ENCODE data around the gene CLEC10A.
"Not testable (repeated sequence)": the region's sequence is repeated elsewhere in the genome, so short reads cannot be mapped to it uniquely, and the experiment has no call there.

CLEC10A gene

DNA sequence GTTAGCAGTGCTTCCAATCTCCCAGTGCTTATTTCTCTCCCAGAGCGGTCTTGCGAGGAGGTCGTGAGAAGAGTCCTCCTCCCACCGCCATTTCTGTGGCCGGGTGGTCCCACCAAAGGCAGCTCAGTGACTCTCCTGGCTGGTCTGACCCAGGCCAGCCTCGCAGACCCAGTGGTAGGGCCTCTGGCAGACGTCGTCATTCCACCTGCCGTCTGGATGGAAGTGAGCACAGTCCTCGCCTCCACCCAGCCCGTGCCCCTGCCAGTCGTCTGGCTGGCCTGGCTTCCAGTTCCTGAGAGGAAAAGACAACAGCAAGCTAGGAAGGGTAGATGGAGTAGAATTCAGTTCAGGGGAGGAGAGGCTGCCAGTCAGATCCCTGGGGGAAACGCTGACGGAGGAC, 5.1 kb downstream of the CLEC10A start:
- no peak for FAIRE-seq
- no peak for DNase-seq (ENCODE audit: low spot score)

DNA sequence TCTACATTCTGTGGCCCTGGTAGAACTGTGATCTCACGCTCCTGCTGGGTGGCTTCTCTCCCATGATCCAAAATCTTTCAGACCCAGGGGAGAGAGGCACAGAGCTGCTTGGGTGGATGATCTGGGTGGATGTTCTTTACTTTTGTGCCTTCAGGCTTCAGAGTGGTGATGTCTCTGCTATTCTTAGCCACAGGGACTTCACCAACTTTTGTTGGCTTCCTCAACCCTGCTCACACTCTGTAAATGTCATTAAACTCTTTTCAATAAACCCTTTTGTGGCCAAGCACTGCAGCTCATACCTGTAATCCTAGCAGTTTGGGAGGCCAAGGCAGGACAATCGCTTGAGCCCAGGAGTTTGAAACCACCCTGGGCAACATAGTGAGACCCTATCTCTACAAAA, 7.6 kb downstream of the CLEC10A start:
- no peak for DNase-seq (ENCODE audit: low spot score)

GRCh38 chr17:7070712-7071111, 9.3 kb downstream of the CLEC10A start:
- FAIRE-seq, result no peak
- DNase-seq (ENCODE audit: low spot score), result no peak

More for the DNA sequence above, 7.6 kb downstream of the CLEC10A start:
- no peak for FAIRE-seq

DNA sequence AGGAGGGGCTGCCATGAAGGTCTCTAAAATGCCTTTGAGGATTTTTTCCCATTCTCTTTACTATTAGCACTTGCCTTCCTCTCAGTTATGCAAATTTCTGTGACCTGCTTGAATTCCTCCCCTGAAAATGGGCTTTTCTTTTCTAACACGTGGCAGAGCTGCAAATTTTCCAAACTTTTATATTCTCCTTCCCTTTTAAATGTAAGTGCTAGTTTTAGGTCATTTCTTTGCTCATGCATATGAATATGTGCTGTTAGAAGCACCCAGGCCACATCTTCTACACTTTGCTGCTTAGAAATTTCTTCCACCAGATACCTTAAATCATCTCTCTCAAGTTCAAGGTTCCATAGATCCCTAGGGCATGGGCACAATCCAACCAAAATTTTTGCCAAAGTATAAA, 11.8 kb downstream of the CLEC10A start:
- no peak for DNase-seq (ENCODE audit: low spot score)
- no peak for FAIRE-seq

GRCh38 chr17:7067198-7067597, 12.9 kb downstream of the CLEC10A start:
- FAIRE-seq, result no peak
- DNase-seq (ENCODE audit: low spot score), result no peak

GRCh38 chr17:7064261-7064660, 15.8 kb downstream of the CLEC10A start:
- FAIRE-seq, result no peak
- no peak for DNase-seq (ENCODE audit: low spot score)

GRCh38 chr17:7063518-7064094, 16.4 kb downstream of the CLEC10A start:
- FAIRE-seq (no peak), DNase-seq (ENCODE audit: low spot score) (no peak)

DNA sequence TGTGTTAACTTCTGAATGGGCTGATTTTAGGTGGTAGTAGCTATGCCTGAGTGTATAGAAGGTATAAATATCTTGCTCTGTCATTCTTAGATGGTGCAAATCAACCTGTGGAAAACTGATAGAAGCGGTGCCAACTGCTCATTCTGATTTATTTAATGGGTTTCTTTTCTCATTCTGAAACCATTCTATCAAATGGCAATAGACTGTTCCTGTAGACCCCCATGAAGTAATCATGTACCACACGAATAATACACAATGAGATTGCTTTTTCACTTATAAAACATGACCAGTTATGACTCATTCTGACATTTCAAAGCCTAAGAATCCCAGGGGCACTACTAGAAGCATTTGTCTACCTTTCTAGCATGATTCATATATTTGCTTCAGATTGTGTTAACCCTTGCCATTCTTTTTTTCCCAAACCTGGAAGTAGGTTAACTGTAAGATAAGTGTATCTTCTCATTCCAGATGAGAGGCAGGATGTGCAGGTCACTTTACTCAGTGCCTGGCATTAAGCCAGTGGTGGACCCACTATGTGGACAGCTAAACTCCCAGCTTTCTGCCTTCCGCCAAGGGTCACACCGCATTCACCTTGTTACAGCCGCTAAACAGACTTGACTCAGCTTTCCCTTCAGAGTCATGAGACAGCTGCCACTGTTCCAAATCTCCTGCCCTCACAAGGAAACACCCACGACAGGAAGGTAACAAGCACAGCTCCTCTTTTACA, 19.7 kb downstream of the CLEC10A start:
- DNase-seq (ENCODE audit: low spot score), result peak; percentile 98
- peak; percentile 97 for FAIRE-seq

DNA sequence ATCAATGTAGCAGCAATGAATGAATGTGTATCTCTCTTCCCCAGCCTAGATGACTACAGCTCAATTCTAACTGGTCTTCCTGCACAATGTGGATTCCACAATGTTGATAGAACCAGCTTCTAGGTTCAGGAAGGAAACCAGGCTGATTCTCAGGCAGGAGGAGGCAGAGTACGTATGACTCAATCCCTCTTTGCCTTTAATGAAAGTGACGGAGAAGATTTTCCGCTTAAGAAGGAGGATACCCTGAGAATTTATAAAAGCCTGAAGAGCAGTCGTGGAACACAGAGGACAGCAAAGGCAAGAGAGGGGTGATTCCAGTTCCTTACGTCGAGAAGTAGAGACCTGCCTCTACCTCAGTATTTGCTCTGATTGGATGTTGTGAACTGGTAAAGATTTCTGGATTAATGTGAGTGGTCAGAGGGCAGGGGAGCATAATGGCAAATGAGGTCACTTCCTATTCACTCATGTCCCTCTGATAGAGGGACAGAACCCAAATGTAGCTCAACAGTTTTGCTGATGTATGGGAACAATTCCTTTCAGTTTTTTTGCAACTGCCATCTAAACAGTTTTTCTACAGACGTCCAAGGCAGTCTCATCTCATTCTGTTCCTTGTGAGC, 21.1 kb downstream of the CLEC10A start:
- DNase-seq (ENCODE audit: low spot score), result no peak
- FAIRE-seq, result no peak

DNA sequence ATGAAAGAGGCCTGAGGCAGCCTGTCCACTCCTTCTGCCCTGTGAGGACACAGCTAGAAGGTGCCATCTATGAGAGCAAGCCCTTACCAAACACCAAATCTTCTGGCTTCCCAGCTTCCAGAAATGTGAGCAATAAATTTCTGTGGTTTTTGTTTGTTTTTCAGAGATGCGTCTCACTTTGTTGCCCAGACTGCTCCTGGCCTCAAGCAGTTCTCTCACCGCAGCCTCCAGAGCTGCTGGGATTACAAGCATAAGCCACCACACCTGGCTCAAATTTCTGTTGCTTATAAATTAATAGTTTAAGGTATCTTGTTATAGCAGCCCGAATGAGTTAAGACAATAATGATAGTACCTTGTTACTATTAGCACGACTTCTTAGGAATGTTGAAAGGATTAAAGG, 23.7 kb downstream of the CLEC10A start:
- DNase-seq (ENCODE audit: low spot score), result no peak
- FAIRE-seq, result no peak

DNA sequence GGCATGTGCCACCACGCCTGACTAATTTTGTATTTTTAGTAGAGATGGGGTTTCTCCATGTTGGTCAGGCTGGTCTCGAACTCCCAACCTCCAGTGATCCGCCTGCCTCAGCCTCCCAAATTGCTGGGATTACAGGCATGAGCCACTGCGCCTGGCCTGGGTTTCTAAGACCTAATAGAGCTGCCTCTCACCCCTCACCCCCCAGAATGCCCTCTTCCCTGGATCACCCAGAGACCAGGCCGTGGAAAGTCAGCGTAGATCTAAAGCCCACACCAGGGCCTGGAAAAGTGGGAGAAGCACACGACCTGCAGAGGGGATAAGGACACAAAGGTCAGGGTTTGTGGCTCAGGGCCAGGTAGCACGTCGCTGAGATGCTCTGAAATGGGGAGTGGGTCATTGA, 29.5 kb downstream of the CLEC10A start:
- FAIRE-seq; DNase-seq (ENCODE audit: low spot score): not testable (repeated sequence)

DNA sequence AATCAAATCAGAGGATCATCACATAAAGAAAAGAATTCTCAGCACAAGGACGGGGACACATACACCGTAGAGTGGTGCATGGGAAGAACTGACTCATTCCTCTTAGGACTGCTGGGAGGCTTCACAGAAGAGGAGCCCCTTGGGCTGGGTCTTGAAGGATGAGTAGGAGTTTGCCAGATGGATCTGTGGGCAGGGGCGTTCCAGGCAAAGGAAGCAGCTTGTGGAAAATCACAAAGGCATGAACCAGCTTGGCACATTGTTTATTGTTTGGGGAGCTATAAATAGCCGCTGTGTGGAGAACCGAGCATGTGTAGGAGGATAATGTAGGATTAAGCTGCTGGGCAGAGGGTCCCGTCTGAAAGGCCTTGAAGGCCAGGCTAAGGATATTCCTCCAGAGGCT, 31.1 kb downstream of the CLEC10A start:
- FAIRE-seq (no peak), DNase-seq (ENCODE audit: low spot score) (no peak)

DNA sequence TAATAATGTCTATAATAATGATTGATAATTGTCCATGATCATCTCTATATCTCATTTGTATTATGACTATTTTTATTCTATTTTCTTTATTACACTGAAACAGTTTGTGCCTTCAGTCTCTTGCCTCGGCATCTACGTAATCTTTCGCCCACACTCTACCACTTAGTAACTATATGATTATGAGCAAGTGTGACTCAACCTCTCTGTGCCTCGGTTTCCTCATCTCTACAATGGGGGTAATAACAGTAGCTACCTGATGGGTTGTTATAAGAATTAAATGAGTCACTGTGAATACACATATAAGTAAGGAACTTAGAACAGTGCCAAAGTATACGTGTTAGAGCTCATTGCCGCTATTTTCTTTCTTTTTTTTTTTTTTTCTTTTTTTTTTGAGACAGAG, 32.5 kb downstream of the CLEC10A start:
- no peak for DNase-seq (ENCODE audit: low spot score)
- FAIRE-seq, result no peak

GRCh38 chr17:7046725-7047397, 33.2 kb downstream of the CLEC10A start:
- not testable (repeated sequence) for DNase-seq (ENCODE audit: low spot score); FAIRE-seq

- DNase-seq (ENCODE audit: low spot score) (no peak), FAIRE-seq (no peak)
Observed at GRCh38 chr17:7046127-7046724, 33.8 kb downstream of the CLEC10A start.

GRCh38 chr17:7045492-7046126, 34.4 kb downstream of the CLEC10A start:
- DNase-seq (ENCODE audit: low spot score) (peak; percentile 44), FAIRE-seq (peak; percentile 76)

GRCh38 chr17:7043497-7044198, 36.4 kb downstream of the CLEC10A start, which contains the start of gene SLC16A11:
SLC16A11 (minus strand) TSS chr17:7044092; CDS start chr17:7043513, 579 bp downstream.
- FAIRE-seq, result no peak
- no peak for DNase-seq (ENCODE audit: low spot score)

- FAIRE-seq (no peak), DNase-seq (ENCODE audit: low spot score) (no peak)
Observed at GRCh38 chr17:7043182-7043496, 36.9 kb downstream of the CLEC10A start.

DNA sequence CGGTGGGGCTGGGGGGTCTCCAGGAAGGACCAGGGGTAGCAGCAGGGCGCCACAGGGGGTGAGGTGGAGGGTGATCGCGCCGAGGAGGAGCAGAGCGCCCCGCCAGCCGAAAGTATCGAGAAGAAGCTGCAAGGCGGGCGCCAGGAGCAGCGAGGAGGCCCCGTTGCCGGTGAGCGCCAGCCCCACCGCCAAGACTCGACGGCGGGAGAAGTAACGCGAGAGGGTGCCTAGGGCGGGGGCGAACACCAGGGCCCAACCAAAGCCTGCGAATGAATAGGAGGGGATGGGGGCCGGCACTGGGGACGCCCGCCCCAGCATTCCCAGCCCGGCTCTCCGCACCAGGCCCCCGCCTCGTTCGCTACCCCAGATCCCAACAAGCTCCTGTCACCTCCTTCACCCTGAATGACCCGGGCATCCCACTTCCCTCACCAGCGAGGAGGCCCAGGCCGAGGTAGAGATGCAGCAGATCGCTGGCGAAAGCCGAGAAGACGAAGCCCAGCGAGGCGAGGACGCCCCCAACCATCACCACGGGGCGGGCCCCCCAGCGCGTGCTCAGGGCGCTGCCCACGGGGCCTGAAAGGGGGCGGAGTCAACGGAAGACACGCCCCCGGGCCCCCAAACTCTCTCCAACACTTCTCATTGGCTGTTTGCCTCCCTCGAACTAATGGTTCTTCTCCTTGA, 37.4 kb downstream of the CLEC10A start:
- DNase-seq (ENCODE audit: low spot score) (no peak), FAIRE-seq (no peak)
